KMS-11 (cell line): Measurements from ENCODE around the gene CCAR1.

Experiments used
- H2AFZ ChIP-seq: fragments of 200-600 bp; sonication (generic); 2 replicates; pipeline ENCODE4 v1.6.1; 2016; ENCODE audit warnings: antibody characterized with exemption, mixed run types, low read depth
- H3K27ac ChIP-seq: fragments of 200-600 bp; sonication (generic); 2 replicates; pipeline ENCODE4 v1.6.1; 2016; ENCODE audit warnings: mild to moderate bottlenecking, mixed run types
- H3K27me3 ChIP-seq: fragments of 200-600 bp; sonication (generic); 2 replicates; pipeline ENCODE4 v1.6.1; 2017; ENCODE audit warnings: mild to moderate bottlenecking, low read depth, mixed run types, moderate library complexity; ENCODE audit not compliant: insufficient read depth
- H3K36me3 ChIP-seq: fragments of 200-600 bp; sonication (generic); 2 replicates; pipeline ENCODE4 v1.6.1; 2017; ENCODE audit warnings: mild to moderate bottlenecking, mixed run types; ENCODE audit not compliant: insufficient read depth
- H3K4me1 ChIP-seq: fragments of 200-600 bp; sonication (generic); 2 replicates; pipeline ENCODE4 v1.6.1; 2016; ENCODE audit warnings: mild to moderate bottlenecking, low read depth, mixed run types; ENCODE audit not compliant: poor library complexity, severe bottlenecking
- H3K4me2 ChIP-seq: fragments of 200-600 bp; sonication (generic); 2 replicates; pipeline ENCODE4 v1.7.0; 2016; ENCODE audit warnings: mild to moderate bottlenecking, mixed run types
- H3K4me3 ChIP-seq: fragments of 200-600 bp; sonication (generic); IDR thresholded peaks from 2 replicates; pipeline ENCODE4 v1.6.1; 2017; ENCODE audit warnings: low read depth, low read length, mixed read lengths; ENCODE audit not compliant: insufficient read depth
- H3K79me2 ChIP-seq: fragments of 200-600 bp; sonication (generic); 2 replicates; pipeline ENCODE4 v1.6.1; 2016; ENCODE audit warnings: low read depth, mixed run types; ENCODE audit not compliant: insufficient read depth
- H3K9ac ChIP-seq: fragments of 200-600 bp; sonication (generic); 2 replicates; pipeline ENCODE4 v1.6.1; 2016; ENCODE audit warnings: mild to moderate bottlenecking, mixed run types
- H4K20me1 ChIP-seq: fragments of 200-600 bp; sonication (generic); 2 replicates; pipeline ENCODE4 v1.6.1; 2016; ENCODE audit warnings: mild to moderate bottlenecking, mixed run types; ENCODE audit not compliant: insufficient read depth
- CTCF ChIP-seq: fragments of 200-600 bp; sonication (generic); conservative IDR thresholded peaks from 2 replicates; pipeline ENCODE4 v1.6.1; 2017; ENCODE audit warnings: low read depth, mild to moderate bottlenecking, antibody characterized with exemption, low read length, moderate library complexity, mixed read lengths

CCAR1 gene

GRCh38 chr10:68828833-68829232, 107.8 kb downstream of the CCAR1 start:
- peak overlapping the region; percentile 67; the same call in 1 of the 2 replicates for H2AFZ ChIP-seq
- no peak for TF ChIP-seq CTCF
- H3K27ac ChIP-seq = no peak overlapping the region
- H3K4me3 ChIP-seq = no peak overlapping the region
- H3K9ac ChIP-seq = no peak overlapping the region; the same call in 1 of the 2 replicates
- no peaks in the 10 kb centered on the region for H3K27me3 ChIP-seq
- H3K4me2 ChIP-seq = peak overlapping the region; percentile 45; the same call in 1 of the 2 replicates
- no peaks in the 10 kb centered on the region for H3K36me3 ChIP-seq
- no peaks in the 10 kb centered on the region for H4K20me1 ChIP-seq
- H3K4me1 ChIP-seq = peaks cover 10% of the 10 kb centered on the region
- H3K79me2 ChIP-seq = no peaks in the 10 kb centered on the region

DNA sequence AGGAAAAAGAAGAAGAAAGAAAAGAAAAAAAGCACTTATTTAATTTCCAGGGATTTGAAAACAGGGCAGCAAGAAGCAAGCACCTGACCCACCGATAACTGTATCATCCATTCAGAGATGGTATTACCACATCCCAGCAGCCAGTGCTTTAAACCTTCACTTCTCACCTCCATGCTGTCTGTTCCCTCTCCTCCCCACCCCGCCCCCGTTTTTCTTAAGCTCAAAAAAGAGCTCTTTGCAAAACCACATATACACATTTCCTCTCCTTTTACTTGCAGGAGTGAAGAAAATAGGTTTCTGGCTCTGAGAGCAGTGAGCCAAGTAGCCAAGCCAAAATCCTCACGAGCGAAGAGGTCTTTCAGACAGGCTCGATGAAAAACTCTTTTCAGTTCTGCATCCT, 108.5 kb downstream of the CCAR1 start:
- Histone ChIP-seq H3K27me3 (no peaks in the 10 kb centered on the region), H4K20me1 (no peaks in the 10 kb centered on the region), H2AFZ (no peak overlapping the region), H3K4me2 (no peak overlapping the region), H3K79me2 (no peaks in the 10 kb centered on the region), H3K9ac (no peak overlapping the region), H3K4me3 (no peak overlapping the region), H3K36me3 (no peaks in the 10 kb centered on the region), H3K4me1 (peaks cover 10% of the 10 kb centered on the region), H3K27ac (no peak overlapping the region)
- TF ChIP-seq CTCF = no peak

- H3K27me3 ChIP-seq = no peaks in the 10 kb centered on the region
- no peak for TF ChIP-seq CTCF
- no peak overlapping the region for H3K27ac ChIP-seq
- no peaks in the 10 kb centered on the region for H4K20me1 ChIP-seq
- H3K4me1 ChIP-seq = peaks cover 10% of the 10 kb centered on the region
- H3K79me2 ChIP-seq = no peaks in the 10 kb centered on the region
- no peak overlapping the region for H2AFZ ChIP-seq
- no peaks in the 10 kb centered on the region for H3K36me3 ChIP-seq
- no peak overlapping the region for H3K4me2 ChIP-seq
- H3K4me3 ChIP-seq = no peak overlapping the region
- H3K9ac ChIP-seq = no peak overlapping the region
Measured at GRCh38 chr10:68829952-68830351, 108.9 kb downstream of the CCAR1 start.

GRCh38 chr10:68831961-68832455, 111.0 kb downstream of the CCAR1 start:
- Histone ChIP-seq H3K4me3 (no peak overlapping the region), H3K4me2 (no peak overlapping the region), H4K20me1 (no peaks in the 10 kb centered on the region), H2AFZ (no peak overlapping the region), H3K27me3 (no peaks in the 10 kb centered on the region), H3K9ac (no peak overlapping the region), H3K36me3 (no peaks in the 10 kb centered on the region), H3K4me1 (peaks cover 6% of the 10 kb centered on the region), H3K27ac (no peak overlapping the region), H3K79me2 (no peaks in the 10 kb centered on the region)
- no peak for TF ChIP-seq CTCF

DNA sequence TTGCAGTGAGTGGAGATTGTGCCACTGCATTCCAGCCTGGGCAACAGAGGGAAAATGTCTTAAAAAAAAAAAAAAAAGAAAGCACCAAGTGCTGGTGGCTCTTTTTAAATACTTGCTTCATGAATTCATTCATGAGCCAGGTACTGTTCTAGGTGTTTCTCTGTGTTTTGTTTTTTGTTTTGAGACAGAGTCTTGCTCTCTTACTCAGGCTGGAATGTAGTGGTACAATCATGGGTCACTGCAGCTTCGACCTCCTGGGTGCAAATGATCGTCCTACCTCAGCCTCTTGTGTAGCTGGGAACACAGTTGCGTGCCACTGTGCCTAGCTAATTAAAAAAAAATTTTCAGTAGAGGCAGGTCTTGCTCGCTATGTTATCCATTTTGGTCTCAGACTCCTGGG, 111.6 kb downstream of the CCAR1 start:
- H3K4me1 ChIP-seq = peaks cover 6% of the 10 kb centered on the region
- no peak overlapping the region for H3K9ac ChIP-seq
- no peaks in the 10 kb centered on the region for H3K36me3 ChIP-seq
- no peak overlapping the region for H3K27ac ChIP-seq
- no peak for TF ChIP-seq CTCF
- no peak overlapping the region for H3K4me3 ChIP-seq
- H3K4me2 ChIP-seq = no peak overlapping the region
- no peaks in the 10 kb centered on the region for H3K27me3 ChIP-seq
- H3K79me2 ChIP-seq = no peaks in the 10 kb centered on the region
- H2AFZ ChIP-seq = no peak overlapping the region
- no peaks in the 10 kb centered on the region for H4K20me1 ChIP-seq
